Measurements from ENCODE around the gene GLG1.
"Not testable (repeated sequence)": the region's sequence is repeated elsewhere in the genome, so short reads cannot be mapped to it uniquely, and the experiment has no call there.

Gene GLG1

DNA sequence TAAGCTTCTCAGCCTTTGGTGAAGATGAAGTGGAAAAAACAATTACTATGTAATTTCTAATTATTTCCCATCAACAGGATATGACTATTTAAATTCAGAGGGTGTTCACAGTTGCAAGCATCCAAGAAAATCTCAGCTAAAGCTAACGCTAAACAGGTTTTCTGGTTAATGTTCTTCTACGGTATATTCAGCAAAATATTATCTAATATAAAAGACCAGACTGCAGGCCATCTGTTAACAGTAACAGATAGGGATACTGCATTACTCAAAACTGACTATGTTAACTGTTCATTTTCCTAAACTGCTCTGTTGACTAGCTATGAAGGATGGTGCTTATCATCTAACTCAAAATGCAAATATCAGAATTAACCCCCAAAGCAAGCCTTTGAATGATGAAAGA lies 32.8 kb downstream of the GLG1 start:
- no peak for DNase-seq

GRCh38 chr16:74573622-74574021 lies 33.3 kb downstream of the GLG1 start:
- DNase-seq, result no peak

DNA sequence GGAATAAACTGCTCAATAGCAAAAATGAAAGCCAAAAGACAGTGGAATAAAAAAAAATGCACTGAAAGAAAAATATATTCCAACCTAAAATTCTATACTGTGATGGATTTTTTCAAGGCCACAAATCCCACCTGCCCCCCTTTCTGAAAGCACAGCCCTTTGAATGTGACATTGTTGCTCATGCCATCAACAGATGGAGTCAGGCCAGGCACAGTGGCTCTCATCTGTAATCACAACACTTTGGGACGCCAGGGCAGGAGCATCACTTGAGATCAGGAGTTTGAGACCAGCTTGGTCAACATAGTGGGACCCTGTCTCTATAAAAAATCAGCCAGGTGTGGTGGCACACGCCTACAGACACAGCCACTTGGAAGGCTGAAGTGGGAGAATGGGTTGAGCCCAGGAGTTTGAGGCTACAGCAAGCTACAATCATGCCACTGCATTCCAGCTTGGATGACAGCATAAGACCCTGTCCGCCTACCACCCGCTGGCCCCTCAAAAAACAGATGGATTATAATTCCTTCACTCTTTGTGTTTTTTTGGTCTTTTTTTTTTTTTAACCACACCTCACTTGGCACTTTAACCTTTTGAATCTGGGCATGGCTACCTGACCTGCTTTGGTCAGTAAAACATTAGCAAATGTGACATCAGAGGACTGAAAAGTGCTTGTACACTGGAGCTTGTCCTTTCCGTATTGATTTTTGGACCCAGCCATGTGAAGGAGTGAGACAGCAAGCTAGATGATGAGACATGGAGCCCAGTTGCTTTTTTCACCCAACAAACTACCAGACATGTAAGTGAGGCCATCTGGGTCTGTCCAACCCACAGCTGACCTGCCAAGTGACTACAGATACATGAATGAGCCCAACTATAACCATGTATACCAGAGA lies 36.3 kb downstream of the GLG1 start:
- no peak for DNase-seq

GRCh38 chr16:74568961-74569631 lies 37.8 kb downstream of the GLG1 start:
- no peak for DNase-seq

DNA sequence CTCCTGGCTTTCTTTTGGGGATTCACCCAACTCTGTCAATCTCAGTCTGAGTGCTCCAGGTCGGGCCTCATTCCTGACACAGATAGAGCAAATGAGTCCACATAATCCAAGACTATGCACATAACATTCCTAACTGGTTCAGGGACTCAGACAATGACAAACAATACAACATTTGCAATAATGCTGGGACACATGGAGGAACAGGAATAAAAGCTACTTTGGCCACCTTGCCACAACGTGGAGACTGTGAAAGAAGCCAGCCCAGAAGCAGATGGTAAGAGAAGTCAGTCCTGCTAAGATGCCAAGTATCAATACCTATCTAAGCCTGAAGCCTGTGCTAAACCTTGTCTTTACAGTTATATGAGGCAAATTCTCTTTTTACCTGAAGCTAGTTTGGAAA lies 39.0 kb downstream of the GLG1 start:
- DNase-seq, result no peak

DNA sequence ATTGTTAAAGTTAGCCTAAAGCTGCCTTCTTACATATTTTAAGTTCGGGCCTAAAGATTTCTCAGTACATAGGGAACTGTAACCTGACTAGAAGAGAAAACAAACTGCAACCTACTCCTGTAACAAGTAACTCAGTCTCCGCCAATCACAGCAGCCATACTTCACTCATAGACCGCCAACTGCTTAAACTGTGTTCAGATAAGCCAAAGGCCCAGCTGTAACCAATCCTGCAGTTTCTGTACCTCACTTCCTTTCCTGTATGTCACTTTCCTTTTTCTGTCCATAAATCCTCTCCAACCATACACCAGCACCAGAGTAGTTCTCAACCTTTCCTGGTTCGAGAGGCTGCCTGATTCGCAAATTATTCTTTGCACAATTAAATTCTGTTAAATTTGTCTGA lies 41.5 kb downstream of the GLG1 start:
- DNase-seq, result no peak

GRCh38 chr16:74564451-74564984 lies 42.4 kb downstream of the GLG1 start:
- DNase-seq, result no peak

- DNase-seq, result no peak
Measured at GRCh38 chr16:74563828-74564263, 43.1 kb downstream of the GLG1 start.

DNA sequence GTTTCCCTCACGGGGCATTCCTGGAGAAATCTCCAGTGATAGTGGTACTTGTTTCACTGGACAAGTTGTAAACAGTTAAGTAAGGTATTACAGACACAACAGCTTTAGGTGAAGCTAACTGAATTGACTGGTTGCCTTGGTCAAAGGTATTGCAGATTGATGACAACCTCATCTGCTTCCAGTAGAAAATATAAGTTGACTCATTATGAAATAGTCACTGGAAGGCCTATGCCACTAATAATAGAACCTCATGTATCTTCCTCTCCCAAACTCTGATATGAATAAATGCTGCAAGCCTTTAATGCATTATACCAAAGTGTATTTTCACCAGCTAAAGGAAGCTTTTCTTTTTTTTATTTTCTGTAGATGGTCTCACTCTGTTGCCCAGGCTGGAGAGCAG lies 44.8 kb downstream of the GLG1 start:
- no peak for DNase-seq

- DNase-seq, result no peak
Measured at GRCh38 chr16:74561626-74562025, 45.3 kb downstream of the GLG1 start.

DNA sequence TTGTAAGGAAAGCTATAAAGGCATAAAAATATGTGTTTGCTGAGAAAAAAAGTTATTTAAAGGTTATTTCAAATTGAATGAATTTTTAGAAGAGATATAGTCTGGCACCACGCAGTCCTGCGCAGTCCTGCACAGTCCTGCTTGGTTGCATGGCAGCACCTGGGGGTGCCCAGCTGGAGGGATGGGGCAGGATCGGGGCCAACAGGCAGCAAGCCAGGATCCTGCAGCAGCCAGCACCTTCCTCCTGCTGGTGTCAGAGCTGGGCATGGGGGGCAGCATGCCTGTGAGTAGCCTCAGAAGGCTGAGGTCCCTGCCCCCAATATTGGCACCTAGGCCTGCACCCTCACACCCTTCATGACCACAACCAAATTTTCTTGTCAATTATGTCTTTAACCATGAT lies 46.0 kb downstream of the GLG1 start:
- no peak for DNase-seq

GRCh38 chr16:74558873-74559272 lies 48.0 kb downstream of the GLG1 start:
- DNase-seq, result no peak

DNA sequence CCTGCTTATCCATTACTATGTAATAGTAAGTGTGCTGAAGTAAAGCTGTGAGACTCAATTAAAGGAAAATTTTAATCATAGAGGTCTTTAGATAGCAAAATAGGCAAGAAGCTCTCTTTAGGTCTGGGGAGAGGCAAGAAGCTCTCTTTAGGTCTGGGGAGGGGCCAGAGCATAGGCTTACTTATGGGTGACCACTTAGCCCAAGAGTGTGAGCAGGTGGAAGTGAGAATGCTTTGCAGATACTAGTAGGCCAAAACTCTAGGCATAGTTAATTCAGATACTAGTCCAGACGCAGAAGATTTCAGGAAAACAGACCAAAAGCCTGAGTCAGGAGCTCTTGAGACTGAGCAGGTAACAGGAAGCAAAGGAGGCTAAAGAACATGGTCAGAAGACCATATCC lies 49.6 kb downstream of the GLG1 start:
- no peak for DNase-seq

GRCh38 chr16:74556375-74556922 lies 50.5 kb downstream of the GLG1 start:
- no peak for DNase-seq

DNA sequence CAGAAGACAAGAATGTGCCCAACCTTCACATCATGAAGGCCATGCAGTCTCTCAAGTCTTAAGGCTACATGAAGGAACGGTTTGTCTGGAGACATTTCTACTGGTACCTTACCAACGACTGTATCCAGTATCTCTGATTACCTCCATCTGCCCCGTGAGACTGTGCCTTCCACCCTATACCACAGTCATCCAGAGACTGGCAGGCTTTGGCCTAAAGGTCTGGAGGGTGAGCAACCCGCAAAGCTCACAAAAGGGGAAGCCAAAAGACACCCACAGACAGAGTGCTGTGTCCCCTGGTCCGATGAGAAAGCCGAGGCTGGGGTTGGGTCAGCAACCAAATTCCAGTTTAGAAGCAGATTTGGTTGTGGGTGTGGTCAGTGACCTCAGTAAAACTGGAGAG lies 54.6 kb downstream of the GLG1 start:
- not testable (repeated sequence) for DNase-seq

- DNase-seq, result not testable (repeated sequence)
Measured at GRCh38 chr16:74550227-74551019, 56.5 kb downstream of the GLG1 start.

DNA sequence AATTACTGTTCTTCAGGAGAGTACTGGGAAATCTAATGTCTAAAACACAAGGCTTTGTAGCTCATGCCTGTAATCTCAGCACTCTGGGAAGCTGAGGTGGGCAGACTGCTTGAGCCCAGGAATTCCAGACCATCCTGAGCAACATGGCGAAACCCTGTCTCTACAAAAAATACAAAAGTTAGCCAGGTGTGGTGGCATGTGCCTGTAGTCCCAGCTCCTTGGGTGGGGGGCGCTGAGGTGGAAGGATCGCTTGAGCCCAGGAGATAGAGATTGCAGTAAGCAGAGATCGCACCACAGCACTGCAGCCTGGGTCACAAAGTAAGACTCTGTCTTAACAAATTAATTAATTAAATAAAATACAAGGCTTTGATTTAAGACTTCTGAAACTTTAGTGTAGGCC lies 60.8 kb downstream of the GLG1 start:
- DNase-seq, result not testable (repeated sequence)

GRCh38 chr16:74542911-74543578 lies 63.9 kb downstream of the GLG1 start:
- DNase-seq, result not testable (repeated sequence)

DNA sequence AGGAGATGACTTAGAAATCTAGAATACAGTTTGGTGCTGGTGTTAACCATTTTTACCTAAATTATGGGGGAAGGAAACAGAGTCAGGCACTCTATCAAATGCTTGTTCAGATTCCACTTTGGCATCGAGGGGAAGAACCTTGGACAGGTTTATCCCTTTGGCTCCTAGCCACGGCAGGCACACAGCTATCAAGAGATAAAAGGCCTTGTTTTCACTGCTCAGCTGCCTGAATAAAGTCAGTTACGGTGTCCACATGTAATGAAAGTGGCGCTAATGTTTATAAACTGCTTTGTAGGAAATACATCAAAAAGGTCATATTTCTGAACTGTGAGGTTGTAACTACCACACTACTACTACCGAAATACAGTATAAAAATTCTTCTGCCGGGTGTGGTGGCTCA lies 66.3 kb downstream of the GLG1 start:
- peak; percentile 2 for DNase-seq

GRCh38 chr16:74538801-74539200 lies 68.1 kb downstream of the GLG1 start:
- not testable (repeated sequence) for DNase-seq

DNA sequence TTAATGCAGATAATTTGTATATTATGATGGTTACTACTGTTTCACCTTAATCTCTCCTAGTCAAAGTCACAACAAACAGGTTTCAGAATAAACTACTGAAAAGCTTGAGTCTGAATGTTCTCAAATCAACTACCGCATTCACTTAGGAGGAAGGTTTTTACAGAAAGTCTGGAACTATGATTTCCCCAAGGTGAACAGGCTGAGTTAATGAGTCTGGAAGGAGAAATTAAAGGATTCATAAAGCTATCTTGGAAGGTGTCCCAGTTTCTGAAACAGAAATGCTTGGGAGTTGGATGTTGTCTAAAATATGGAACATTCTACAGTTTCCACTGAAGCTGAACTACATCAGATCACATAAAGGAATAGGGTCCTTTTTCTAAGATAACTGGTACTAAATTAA lies 69.2 kb downstream of the GLG1 start:
- DNase-seq, result not testable (repeated sequence)

DNA sequence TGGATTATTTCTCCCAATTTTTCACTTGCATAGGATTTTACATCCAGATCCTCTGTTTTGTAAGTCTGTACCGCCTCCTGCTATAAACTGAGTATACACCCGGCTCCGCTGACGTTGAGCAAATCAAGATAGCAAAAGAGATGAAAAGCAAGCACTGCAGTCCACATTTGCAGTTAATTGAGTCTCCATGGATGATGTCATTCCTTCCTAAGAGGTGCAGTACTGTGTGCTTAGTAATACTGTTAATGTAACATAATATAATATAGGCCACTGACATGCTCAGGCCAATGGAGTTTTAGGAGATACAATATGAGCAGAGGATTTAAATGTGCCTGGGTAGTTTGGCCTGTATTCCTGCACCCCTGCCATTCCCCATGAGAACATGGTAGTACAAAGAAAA lies 72.3 kb downstream of the GLG1 start:
- DNase-seq, result not testable (repeated sequence)

All from NCI-H1105 treated with DMSO at 0.1 percent for 48 hours (cell line).